GM19238 (cell line): ENCODE data around the gene ATP8B2.
A peak's percentile ranks its signal among the peaks of the same experiment; 100 is the strongest.
"Not testable (repeated sequence)": the region's sequence is repeated elsewhere in the genome, so short reads cannot be mapped to it uniquely, and the experiment has no call there.

Experiments
- DNase-seq: peaks from one replicate; pipeline ENCODE4 v3.0.0; 2011; ENCODE audit warnings: low spot score; ENCODE audit not compliant: insufficient read length

ATP8B2 gene

DNA sequence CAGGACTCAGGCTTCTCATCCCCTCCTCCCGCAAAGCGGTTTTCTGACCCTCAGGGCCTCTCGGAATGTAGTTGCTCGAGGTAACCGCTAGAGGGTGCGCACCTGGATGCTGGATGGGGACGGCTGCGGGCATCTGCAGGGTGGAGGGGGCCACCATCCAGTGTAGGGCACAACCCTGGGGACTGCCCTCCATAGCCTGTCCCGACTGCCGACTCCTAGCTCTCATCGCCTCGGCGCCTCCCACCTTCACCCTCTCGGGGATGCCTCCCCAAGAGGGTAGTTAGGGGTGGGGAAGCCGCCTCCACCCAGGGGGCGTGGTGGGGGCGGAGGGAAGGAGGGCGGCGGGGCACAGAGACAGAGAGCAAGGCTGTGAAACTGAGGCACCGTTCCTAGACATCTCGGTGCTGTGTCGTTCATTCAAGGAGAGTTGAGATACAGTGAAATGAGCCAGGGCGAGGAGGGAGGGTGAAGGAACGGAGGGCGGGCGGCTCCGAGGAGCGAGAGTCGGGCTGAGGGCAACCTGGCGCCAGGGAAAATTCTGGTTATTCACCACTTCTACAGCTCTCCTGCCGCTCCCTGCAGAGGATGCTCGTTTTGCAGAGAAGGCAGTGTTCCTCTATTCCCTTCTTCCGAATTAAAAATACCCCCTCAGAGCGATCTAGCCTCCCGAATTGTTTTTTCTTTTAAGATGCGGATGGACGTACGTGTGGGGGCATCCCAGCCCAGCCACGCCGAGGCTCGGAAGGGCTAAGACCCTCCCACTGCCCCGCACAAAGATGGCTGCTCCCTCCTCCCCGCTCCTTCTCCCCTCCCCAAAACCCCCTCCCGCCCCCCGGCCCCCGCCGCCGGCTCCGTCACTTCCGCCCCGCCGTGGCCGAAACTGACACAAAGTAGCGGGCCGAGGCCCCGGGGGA, at the start of gene ATP8B2:
TSS of gene ATP8B2 (plus strand) at position 857 of the 914 bp plus-strand sequence. CDS start 2,617 bp downstream, outside the sequence.
- DNase-seq: peak; percentile 80

GRCh38 chr1:154276797-154277196, 48.5 kb upstream of the ATP8B2 start:
- DNase-seq: no peak

DNA sequence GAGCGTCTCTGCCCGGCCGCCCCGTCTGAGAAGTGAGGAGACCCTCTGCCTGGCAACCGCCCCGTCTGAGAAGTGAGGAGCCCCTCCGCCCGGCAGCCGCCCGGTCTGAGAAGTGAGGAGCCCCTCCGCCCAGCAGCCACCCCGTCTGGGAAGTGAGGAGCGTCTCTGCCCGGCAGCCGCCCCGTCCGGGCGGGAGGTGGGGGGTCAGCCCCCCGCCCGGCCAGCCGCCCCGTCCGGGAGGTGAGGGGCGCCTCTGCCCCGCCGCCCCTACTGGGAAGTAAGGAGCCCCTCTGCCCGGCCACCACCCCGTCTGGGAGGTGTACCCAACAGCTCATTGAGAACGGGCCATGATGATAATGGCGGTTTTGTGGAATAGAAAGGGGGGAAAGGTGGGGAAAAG, 37.7 kb upstream of the ATP8B2 start:
- not testable (repeated sequence) for DNase-seq

DNA sequence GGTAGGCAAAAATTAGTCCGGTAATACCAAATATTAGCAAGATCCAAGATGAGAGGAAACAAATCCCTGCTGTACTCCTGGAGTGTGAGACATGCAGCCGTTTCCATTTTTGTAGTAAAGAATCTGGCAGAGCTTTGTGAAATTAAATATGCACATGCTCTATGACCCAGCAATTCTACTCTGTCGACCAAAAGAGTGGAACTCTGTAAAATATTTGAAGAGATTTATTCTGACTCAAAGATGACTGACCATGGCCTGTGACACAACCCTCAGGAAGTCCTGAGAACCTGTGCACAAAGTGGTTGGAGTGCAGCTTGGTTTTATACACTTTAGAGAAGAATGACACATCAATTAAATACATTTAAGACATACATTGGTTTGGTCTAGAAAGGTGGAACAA, 36.7 kb upstream of the ATP8B2 start:
- no peak for DNase-seq

- no peak for DNase-seq
Measured at GRCh38 chr1:154290921-154291320, 34.4 kb upstream of the ATP8B2 start.

- no peak for DNase-seq
Measured at GRCh38 chr1:154295408-154296235, 29.7 kb upstream of the ATP8B2 start.

GRCh38 chr1:154301582-154301981, 23.7 kb upstream of the ATP8B2 start:
- no peak for DNase-seq

- DNase-seq: no peak
Measured at GRCh38 chr1:154304664-154305337, 20.5 kb upstream of the ATP8B2 start.

GRCh38 chr1:154306151-154306550, 19.2 kb upstream of the ATP8B2 start:
- no peak for DNase-seq

DNA sequence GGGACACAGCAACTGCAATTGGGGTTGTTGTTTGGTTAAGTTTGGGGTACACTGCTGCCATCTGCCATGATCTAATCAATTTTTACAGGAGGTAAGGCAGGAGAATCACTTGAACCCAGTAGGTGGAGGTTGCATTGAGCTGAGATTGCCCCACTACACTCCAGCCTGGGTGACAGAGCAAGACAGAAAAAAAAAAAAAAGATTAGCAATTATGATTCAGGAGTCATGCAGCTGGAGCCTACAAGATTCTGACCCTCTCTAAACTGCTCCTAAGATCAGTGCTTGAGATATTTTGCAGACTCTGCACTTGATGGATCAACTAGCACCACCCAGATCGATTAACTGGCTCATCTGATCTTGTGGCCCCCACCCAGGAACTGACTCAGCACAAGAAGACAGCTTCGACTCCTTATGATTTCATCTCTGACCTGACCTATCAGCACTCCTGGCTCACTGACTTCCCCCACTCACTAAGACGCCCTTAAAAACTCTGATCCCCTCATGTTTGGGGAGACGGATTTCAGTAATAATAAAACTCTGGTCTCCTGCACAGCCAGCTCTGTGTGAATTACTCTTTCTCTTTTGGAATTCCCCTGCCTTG, 17.6 kb upstream of the ATP8B2 start:
- DNase-seq: not testable (repeated sequence)

DNA sequence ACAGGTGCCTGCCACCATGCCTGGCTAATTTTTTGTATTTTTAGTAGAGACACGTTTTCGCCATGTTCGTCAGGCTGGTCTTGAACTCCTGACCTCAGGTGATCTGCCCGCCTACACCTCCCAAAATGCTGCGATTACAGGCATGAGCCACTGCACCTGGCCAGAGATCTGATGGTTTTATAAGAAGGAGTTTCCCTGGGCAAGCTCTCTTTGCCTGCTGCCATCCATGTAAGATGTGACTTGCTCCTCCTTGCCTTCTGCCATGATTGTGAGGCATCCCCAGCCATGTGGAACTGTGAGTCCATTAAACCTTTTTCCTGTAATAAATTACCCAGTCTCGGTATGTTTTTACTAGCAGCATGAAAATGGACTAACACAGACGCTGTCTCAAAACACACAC, 16.2 kb upstream of the ATP8B2 start:
- not testable (repeated sequence) for DNase-seq

- not testable (repeated sequence) for DNase-seq
Measured at GRCh38 chr1:154312229-154313065, 12.9 kb upstream of the ATP8B2 start.

DNA sequence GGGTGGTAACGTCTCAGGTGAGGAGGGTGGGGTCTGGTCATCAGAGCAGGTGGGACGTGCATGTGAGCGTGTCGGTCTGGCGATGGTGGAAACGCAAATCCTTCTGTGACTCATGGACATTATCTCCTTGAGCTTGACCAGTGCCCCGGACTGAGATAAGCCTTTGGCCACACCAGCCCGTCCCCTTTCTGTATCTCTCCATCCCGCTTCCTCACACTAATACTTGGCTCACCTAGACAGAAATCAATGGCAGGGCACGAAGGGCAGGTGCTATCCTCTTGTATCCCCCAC, 12.3 kb upstream of the ATP8B2 start:
- no peak for DNase-seq

DNA sequence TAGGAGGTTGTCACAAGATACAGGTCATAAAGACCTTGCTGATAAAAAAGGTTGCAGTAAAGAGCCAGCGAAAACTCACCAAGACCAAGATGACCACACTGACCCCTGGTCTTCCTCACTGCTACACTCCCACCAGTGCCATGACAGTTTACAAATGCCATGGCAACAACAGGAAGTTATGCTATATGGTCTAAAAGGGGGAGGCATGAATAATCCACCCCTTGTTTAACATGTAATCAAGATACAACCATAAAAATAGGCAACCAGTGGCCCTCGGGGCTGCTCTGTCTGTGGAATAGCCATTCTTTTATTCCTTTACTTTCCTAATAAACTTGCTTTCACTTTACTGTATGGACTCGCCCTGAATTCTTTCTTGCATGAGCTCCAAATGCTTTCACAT, 11.1 kb upstream of the ATP8B2 start:
- not testable (repeated sequence) for DNase-seq

- DNase-seq: no peak
Measured at GRCh38 chr1:154316704-154317103, 8.6 kb upstream of the ATP8B2 start.

GRCh38 chr1:154318386-154318785, 6.9 kb upstream of the ATP8B2 start:
- no peak for DNase-seq

DNA sequence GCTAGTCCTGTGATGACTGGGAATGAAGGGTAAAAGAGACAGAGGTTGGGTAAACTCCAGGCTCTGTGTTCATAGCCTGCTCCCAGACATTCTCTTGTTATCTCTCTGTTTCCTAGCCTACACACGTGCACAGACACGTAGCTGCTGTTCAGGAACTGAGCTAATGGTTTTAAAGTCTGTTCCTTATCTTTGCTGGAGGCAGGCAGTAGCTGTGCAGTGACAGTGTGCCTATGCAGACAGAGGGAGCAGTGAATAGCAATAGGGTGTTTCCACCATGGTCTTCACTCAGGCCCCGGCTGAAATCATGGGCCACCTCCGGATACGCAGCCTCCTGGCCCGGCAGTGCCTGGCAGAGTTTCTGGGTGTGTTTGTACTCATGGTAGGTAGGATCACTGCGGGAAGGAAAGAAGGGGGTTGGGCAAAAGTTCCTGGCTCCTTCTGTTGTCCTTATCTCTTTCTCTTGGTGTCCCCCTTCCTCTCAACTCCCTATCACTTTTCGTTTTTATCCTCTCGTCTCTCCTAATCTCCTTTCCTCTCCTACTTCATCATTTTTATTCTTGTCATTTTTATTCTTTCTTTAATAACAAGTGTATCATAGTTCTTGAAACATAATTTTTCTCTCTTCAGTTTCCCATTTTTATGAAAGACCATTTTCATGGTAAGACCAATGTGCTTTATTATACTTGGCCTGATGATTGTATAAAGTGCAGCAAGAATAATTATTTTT, 4.3 kb upstream of the ATP8B2 start, which contains the start of gene AQP10:
TSS of gene AQP10 (plus strand) at position 212 of the 727 bp plus-strand sequence. CDS start at position 275, 63 bp downstream.
- no peak for DNase-seq

DNA sequence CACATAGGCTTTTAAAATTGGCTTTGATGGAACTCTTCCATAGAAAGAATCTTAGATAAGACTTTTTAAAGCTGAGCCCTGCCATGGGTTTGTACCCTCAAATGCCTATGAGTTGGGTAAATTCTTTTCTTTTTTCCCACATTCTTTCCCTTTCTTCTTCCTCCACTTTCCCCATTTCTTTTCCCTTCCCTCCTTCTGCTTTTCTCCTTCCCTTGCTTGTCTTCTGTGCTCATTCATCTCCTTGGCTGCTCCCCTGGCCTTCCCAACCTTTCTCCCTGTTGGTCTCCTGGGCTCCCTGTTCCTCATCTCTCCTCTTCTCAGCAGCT, 3.8 kb upstream of the ATP8B2 start:
- DNase-seq: not testable (repeated sequence)

DNA sequence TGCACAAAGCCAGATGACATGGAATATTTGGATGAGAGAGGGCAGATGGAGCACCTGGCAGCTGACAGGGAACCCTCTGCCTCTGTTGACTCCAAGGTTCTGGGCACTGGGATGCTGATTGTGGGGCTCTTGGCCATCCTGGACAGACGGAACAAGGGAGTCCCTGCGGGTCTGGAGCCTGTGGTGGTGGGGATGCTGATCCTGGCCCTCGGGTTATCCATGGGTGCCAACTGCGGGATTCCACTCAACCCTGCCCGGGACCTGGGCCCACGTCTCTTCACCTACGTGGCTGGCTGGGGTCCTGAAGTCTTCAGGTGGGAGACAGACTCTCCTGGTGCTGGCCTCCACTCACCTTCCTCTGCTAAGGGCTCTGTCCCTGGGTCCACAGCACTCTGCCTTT, 1.8 kb upstream of the ATP8B2 start:
- DNase-seq: no peak

DNA sequence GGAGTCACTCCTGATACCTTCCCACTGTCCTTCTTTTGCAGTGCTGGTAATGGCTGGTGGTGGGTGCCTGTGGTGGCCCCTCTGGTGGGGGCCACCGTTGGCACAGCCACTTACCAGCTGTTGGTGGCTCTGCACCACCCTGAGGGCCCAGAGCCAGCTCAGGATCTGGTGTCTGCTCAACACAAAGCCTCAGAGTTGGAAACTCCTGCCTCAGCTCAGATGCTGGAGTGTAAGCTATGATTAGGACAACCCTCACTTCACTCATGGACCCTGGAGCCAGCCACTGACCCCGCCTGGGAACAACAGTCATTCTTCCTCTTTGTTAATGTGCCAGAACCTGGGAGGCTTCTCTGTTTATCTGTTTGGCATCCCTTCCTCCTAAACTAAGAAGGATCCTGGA, 1.1 kb upstream of the ATP8B2 start:
- no peak for DNase-seq
